HG02571 (cell line): ENCODE data around the gene ZSWIM6.

Experiments
- ATAC-seq: cut with Tn5 transposase; IDR thresholded peaks from one replicate; pipeline ENCODE4 v1.9.1; 2021; ENCODE audit warnings: mild to moderate bottlenecking, moderate library complexity; ENCODE audit not compliant: unreplicated experiment

The ZSWIM6 gene

DNA sequence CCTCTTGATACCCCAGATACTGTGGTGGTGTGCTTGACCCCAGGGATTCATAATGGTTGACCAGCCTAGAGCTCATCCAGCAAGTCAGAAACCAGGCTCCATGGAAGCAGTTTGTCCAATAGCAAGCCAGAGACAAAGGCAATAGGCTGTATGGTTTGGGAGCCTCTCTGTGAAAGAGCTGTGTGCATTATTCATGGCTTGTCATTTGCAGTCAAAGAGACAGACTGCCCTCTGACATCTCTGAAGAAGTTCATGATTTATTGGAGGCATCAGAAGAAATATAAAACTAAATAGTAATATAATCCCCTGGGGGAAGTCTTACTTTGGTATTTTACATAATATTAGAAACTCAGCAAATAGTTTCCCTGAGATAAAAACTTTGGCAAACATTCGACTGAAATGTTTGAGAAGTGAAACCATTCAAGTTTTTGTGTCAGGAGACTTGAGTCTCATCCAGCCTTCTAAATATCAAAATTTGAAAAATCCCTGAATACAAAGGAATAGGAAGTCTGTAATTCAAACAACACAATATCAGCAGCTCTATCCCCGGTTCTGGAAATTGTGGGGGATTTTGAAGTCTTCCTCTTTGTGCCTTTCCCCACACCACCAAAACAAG, 250.3 kb downstream of the ZSWIM6 start:
- no peak for ATAC-seq

DNA sequence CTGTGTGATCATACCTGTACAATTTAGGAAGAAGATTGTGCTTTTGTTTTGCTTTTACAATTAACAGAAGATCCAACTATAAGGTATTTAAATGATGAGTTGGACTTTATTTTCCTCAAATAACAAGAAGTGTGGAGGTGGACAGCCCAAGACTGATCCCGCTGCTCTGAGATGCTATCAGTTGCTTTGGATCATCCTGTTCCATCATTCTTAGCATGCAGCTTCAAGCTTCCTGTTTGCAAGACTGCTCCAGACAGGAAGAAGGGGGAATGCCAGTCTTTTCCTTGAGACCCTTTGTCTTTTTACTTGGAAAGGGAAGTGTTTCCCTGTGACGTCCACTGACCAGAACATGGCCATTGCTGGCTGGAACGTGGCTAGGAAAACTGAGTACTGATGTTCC, 250.8 kb downstream of the ZSWIM6 start:
- no peak for ATAC-seq

GRCh38 chr5:61586096-61587084, 254.3 kb downstream of the ZSWIM6 start:
- no peak for ATAC-seq

- ATAC-seq, result no peak
Observed at GRCh38 chr5:61587125-61587524, 255.1 kb downstream of the ZSWIM6 start.

- no peak for ATAC-seq
Observed at GRCh38 chr5:61588216-61588615, 256.2 kb downstream of the ZSWIM6 start.

GRCh38 chr5:61589946-61590345, 257.9 kb downstream of the ZSWIM6 start:
- no peak for ATAC-seq

- ATAC-seq, result no peak
Observed at GRCh38 chr5:61590473-61590872, 258.4 kb downstream of the ZSWIM6 start.

GRCh38 chr5:61591859-61592258, 259.8 kb downstream of the ZSWIM6 start:
- no peak for ATAC-seq

DNA sequence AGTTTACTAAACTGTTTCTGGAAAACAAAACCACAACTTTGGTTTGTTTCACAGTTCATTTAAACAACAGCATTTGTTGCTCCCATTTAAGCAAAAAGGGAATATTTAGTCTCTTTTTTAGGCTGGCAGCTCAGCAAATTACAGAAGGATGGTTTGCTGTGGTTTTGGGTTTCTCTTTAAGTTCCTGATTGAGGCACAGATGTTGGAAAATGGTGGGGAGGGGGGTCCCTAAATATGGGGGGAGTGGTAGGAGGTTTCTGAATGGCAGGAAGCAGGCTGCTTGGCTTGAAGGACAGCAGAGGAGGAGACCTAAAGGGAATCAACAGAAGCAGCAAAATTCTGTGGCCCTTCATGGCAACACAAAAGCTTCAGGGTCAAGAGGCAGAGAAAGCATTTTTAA, 263.4 kb downstream of the ZSWIM6 start:
- no peak for ATAC-seq
